Neural cell (in vitro differentiated cells): ENCODE data around the gene FCGR2B. TPM values are rescaled to one million over a fixed set of nuclear protein-coding genes. Genes with fewer than 3 reads are reported as not detected.

Experiments
- H2AFZ ChIP-seq: fragments of 200-600, 300-800 bp; sonication (generic), shearing (Covaris generic); 2 replicates; pipeline ENCODE4 v1.6.0; 2014; ENCODE audit warnings: low read depth, mild to moderate bottlenecking, antibody characterized with exemption, low read length, moderate library complexity
- H3F3A ChIP-seq: fragments of 200-600 bp; shearing (Covaris generic); 2 replicates; pipeline ENCODE4 v1.6.1; 2016; ENCODE audit warnings: mild to moderate bottlenecking, moderate library complexity, mixed read lengths, antibody characterized with exemption, low read length; ENCODE audit not compliant: insufficient read depth, poor library complexity, severe bottlenecking
- H3K27ac ChIP-seq: fragments of 200-600, 300-800 bp; sonication (generic), shearing (Covaris generic); 2 replicates; pipeline ENCODE4 v1.5.1; 2014; ENCODE audit warnings: mild to moderate bottlenecking, low read length, moderate library complexity
- H3K27me3 ChIP-seq: fragments of 300-800, 200-600 bp; sonication (generic), shearing (Covaris generic); 2 replicates; pipeline ENCODE4 v1.6.0; 2014; ENCODE audit warnings: mild to moderate bottlenecking, low read depth, low read length, moderate library complexity; ENCODE audit not compliant: insufficient read depth
- H3K36me3 ChIP-seq: fragments of 300-800, 200-600 bp; sonication (generic), shearing (Covaris generic); 2 replicates; pipeline ENCODE4 v1.5.1; 2014; ENCODE audit warnings: mild to moderate bottlenecking, antibody characterized with exemption, low read length, moderate library complexity; ENCODE audit not compliant: insufficient read depth
- H3K4me2 ChIP-seq: fragments of 300-800, 200-600 bp; sonication (generic), shearing (Covaris generic); 2 replicates; pipeline ENCODE4 v1.6.0; 2014; ENCODE audit warnings: mild to moderate bottlenecking, low read length
- H3K4me3 ChIP-seq: fragments of 300-800, 200-600 bp; sonication (generic), shearing (Covaris generic); 2 replicates; pipeline ENCODE4 v1.5.1; 2014; ENCODE audit warnings: mild to moderate bottlenecking, low read length, moderate library complexity
- H3K79me2 ChIP-seq: fragments of 200-600 bp; shearing (Covaris generic); replicated peaks from 2 replicates; pipeline ENCODE4 v1.6.0; 2014; ENCODE audit warnings: mild to moderate bottlenecking, low read length, moderate library complexity; ENCODE audit not compliant: insufficient read depth
- H3K9ac ChIP-seq: fragments of 300-800, 200-600 bp; sonication (generic), shearing (Covaris generic); 2 replicates; pipeline ENCODE4 v1.6.1; 2016; ENCODE audit warnings: mild to moderate bottlenecking, low read length, mixed read lengths
- H3K9me2 ChIP-seq: fragments of 200-600 bp; shearing (Covaris generic); 2 replicates; pipeline ENCODE4 v1.6.1; 2016; ENCODE audit warnings: mild to moderate bottlenecking, low read length, mixed read lengths; ENCODE audit not compliant: insufficient read depth
- H3K9me3 ChIP-seq: fragments of 200-600, 300-800 bp; sonication (generic), shearing (Covaris generic); 2 replicates; pipeline ENCODE4 v1.6.1; 2016; ENCODE audit warnings: mild to moderate bottlenecking, mixed run types, low read length, moderate library complexity, mixed read lengths
- H4K20me1 ChIP-seq: fragments of 200-600 bp; shearing (Covaris generic); 2 replicates; pipeline ENCODE4 v1.6.1; 2016; ENCODE audit warnings: mild to moderate bottlenecking, mixed run types; ENCODE audit not compliant: insufficient read depth
- CTCF ChIP-seq: fragments of 450-650 bp; IDR thresholded peaks from 2 replicates; pipeline ENCODE4 v1.5.1; 2014; ENCODE audit warnings: antibody characterized with exemption, mild to moderate bottlenecking, moderate library complexity; ENCODE audit not compliant: poor library complexity, severe bottlenecking
- EP300 ChIP-seq: fragments of 450-650 bp; conservative IDR thresholded peaks from 2 replicates; pipeline ENCODE4 v1.6.1; 2014; ENCODE audit warnings: antibody characterized with exemption, mild to moderate bottlenecking, moderate library complexity; ENCODE audit not compliant: poor library complexity, severe bottlenecking
- EZH2 ChIP-seq: fragments of 200-600, 300-800 bp; shearing (Covaris generic), sonication (generic); IDR thresholded peaks from 2 replicates; pipeline ENCODE4 v1.6.1; 2014; ENCODE audit warnings: antibody characterized with exemption, low read length, borderline replicate concordance, mild to moderate bottlenecking; ENCODE audit not compliant: insufficient read depth, poor library complexity, severe bottlenecking
- MXI1 ChIP-seq: fragments of 450-650 bp; conservative IDR thresholded peaks from 2 replicates; pipeline ENCODE4 v1.6.1; 2014; ENCODE audit warnings: antibody characterized with exemption, mild to moderate bottlenecking; ENCODE audit not compliant: poor library complexity, severe bottlenecking
- POLR2AphosphoS5 ChIP-seq: IDR thresholded peaks from 2 replicates; pipeline ENCODE4 v1.6.1; 2012
- RAD21 ChIP-seq: fragments of 450-650 bp; conservative IDR thresholded peaks from 2 replicates; pipeline ENCODE4 v1.6.1; 2014; ENCODE audit warnings: antibody characterized with exemption, mild to moderate bottlenecking, moderate library complexity
- REST ChIP-seq: IDR thresholded peaks from 2 replicates; pipeline ENCODE4 v1.6.1; 2012; ENCODE audit warnings: borderline replicate concordance
- SMC3 ChIP-seq: fragments of 450-650 bp; conservative IDR thresholded peaks from 2 replicates; pipeline ENCODE4 v1.6.1; 2014; ENCODE audit warnings: antibody characterized with exemption, mild to moderate bottlenecking, moderate library complexity; ENCODE audit not compliant: poor library complexity
- TAF1 ChIP-seq: IDR thresholded peaks from 2 replicates; pipeline ENCODE4 v1.6.1; 2012; ENCODE audit warnings: low read depth
- polyA plus RNA-seq: library from polyadenylated mRNA; depleted of rRNA; stranded (reverse); fragments of >200 nt; gene quantifications from 2 replicates; pipeline ENCODE4 v1.2.3, GENCODE V29; 2014

FCGR2B gene
- polyA plus RNA-seq, 1 donor from 2014 or later = not detected

DNA sequence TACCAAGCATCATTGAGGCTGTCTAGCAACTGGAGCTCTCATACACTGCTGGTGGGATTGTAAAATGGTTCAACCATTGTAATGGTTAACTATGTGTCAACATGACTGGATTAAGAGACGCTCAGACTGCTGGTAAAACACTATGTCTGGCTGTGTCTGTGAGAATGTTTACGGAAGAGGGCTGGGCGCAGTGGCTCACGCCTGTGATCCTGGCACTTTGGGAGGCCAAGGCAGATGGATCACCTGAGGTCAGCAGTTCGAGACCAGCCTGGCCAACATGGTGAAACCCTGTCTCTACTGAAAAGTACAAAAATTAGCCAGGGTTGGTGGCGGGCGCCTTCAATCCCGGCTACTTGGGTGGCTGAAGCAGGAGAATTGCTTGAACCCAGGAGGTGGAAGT, 39.3 kb downstream of the FCGR2B start:
- H3K36me3 ChIP-seq = no peaks in the 10 kb centered on the region
- no peak overlapping the region for H3K27ac ChIP-seq
- no peaks in the 10 kb centered on the region for H3K79me2 ChIP-seq
- TF ChIP-seq CTCF = no peak
- no peak for TF ChIP-seq POLR2AphosphoS5
- TF ChIP-seq SMC3 = no peak
- no peak for TF ChIP-seq RAD21
- TF ChIP-seq REST = no peak
- no peak for TF ChIP-seq MXI1
- TF ChIP-seq TAF1 = no peak
- no peak for TF ChIP-seq EP300
- H3K4me3 ChIP-seq = no peak overlapping the region
- H3K9me2 ChIP-seq = no peaks in the 10 kb centered on the region
- no peaks in the 10 kb centered on the region for H3K27me3 ChIP-seq
- H3K4me2 ChIP-seq = no peak overlapping the region
- no peak overlapping the region for H3K9ac ChIP-seq
- no peak overlapping the region for H2AFZ ChIP-seq
- no peaks in the 10 kb centered on the region for H3K9me3 ChIP-seq
- H3F3A ChIP-seq = no peaks in the 10 kb centered on the region
- no peaks in the 10 kb centered on the region for H4K20me1 ChIP-seq

- no peaks in the 10 kb centered on the region for H3K9me3 ChIP-seq
- no peak overlapping the region for H3K4me3 ChIP-seq
- H3K9ac ChIP-seq = no peak overlapping the region
- H3K27me3 ChIP-seq = no peaks in the 10 kb centered on the region
- no peaks in the 10 kb centered on the region for H4K20me1 ChIP-seq
- H3K36me3 ChIP-seq = no peaks in the 10 kb centered on the region
- no peak overlapping the region for H2AFZ ChIP-seq
- no peaks in the 10 kb centered on the region for H3K9me2 ChIP-seq
- no peak for TF ChIP-seq EP300
- H3K27ac ChIP-seq = no peak overlapping the region
- H3F3A ChIP-seq = no peaks in the 10 kb centered on the region
- H3K4me2 ChIP-seq = no peak overlapping the region
- H3K79me2 ChIP-seq = no peaks in the 10 kb centered on the region
These were observed 42.6 kb downstream of the FCGR2B start for GRCh38 chr1:161705537-161705936.

DNA sequence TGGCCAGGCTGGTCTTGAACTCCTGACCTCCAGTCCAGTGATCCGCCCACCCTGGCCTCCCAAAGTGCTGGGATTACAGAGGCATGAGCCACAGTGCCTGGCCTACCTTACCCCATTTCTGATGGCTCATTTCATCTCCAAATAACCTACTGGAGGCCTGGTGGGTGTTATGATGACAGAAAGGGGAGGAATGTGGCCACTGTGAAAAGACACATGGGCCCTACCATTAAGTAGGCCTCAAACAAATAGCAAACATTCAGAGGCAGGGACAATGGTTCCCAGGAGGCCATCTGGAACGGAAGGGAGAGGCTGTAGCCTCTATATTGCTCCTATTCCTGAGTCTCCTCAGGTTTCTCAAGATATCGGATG, 43.2 kb downstream of the FCGR2B start:
- no peak overlapping the region for H3K9ac ChIP-seq
- no peaks in the 10 kb centered on the region for H3K79me2 ChIP-seq
- no peak overlapping the region for H3K4me3 ChIP-seq
- H3K27ac ChIP-seq = no peak overlapping the region
- no peak overlapping the region for H3K4me2 ChIP-seq
- TF ChIP-seq POLR2AphosphoS5 (no peak), EZH2 (no peak), MXI1 (no peak), SMC3 (no peak), TAF1 (no peak), EP300 (no peak), REST (no peak), CTCF (no peak), RAD21 (no peak)
- no peaks in the 10 kb centered on the region for H3K9me3 ChIP-seq
- H4K20me1 ChIP-seq = no peaks in the 10 kb centered on the region
- H3K9me2 ChIP-seq = no peaks in the 10 kb centered on the region
- H3K27me3 ChIP-seq = no peaks in the 10 kb centered on the region
- H2AFZ ChIP-seq = no peak overlapping the region
- H3K36me3 ChIP-seq = no peaks in the 10 kb centered on the region
- no peaks in the 10 kb centered on the region for H3F3A ChIP-seq
